ENCODE results near the gene NIN.
"Not testable (repeated sequence)": the region's sequence is repeated elsewhere in the genome, so short reads cannot be mapped to it uniquely, and the experiment has no call there.

The NIN gene

DNA sequence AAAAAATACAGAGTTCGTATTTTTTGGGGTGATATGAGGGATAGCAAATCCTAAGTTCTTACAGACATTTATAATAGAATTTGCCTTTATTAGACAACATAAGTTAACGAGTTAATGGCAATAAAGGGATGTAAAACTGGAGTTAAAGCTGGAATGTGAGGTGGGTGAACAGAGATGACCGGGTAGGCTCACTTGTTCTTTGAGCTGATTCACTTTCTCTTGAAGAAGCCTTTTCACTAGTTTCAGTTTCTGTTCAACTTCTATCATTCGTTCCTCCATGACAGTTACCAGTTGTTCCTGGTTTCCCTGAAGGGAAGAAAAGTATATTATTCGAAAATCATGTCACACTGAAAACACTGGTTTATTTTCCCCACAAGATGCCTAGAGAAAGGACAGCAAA lies 105.2 kb downstream of the NIN start:
- 77 to 86% methylated on average over 3 to 5 of the region's 5 CpGs for WGBS, 2 experiments
- peaks cover 30% of the 10 kb centered on the region for H3K36me3 ChIP-seq (ENCODE audit: control insufficient read depth, insufficient read depth, low read length)
- H3K4me3 ChIP-seq (ENCODE audit: insufficient read depth, low read depth, low read length) = no peak overlapping the region
- no peak overlapping the region for H3K27ac ChIP-seq (ENCODE audit: insufficient read depth, low read depth, low read length, poor library complexity, severe bottlenecking)
- H3K27me3 ChIP-seq (ENCODE audit: control insufficient read depth, insufficient read depth, low read length, poor library complexity, severe bottlenecking) = no peaks in the 10 kb centered on the region
- no peaks in the 10 kb centered on the region for H3K9me3 ChIP-seq (ENCODE audit: control insufficient read depth, low read length)
- H3K4me1 ChIP-seq (ENCODE audit: control insufficient read depth, insufficient read depth, low read length) = no peaks in the 10 kb centered on the region

DNA sequence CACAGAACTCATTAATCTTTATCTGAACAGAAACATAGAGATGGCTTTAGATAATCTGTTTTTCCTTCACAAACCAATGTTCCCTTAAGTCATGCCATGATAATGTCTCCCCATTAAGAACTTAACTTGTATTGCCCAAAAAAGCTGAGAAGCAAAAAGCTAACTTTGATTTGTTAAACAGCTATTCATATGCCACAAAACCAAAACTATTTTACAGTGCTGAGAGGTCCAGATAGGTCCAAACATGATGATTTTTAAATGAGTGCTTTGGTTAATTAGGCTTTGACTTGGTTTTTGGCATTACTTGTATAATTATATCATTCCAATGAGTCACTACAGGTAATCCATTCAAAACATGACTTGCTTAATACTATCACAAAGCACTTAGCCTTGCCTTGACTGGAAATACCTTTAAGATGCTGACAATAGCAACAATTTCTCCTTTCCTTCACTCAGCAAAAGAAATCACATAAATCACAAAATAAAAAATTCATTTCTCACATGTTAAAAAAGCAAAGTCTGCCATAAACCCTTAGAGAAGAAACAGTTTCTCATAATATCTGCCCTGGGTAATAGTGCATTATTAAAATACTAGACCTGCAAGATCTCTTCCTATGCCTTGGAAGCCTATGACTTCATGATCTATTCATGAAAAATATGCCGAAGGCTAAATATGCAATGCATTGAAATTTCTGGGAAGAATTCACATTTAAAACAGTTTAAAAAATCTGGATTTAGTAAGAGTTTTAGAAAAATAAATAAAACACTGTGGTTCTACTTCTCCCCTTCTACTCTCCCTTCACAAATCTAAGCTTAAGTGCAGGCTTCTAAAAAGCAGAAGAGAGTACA lies 110.8 kb downstream of the NIN start:
- no peaks in the 10 kb centered on the region for H3K4me1 ChIP-seq (ENCODE audit: control insufficient read depth, insufficient read depth, low read length)
- no peak overlapping the region for H3K27ac ChIP-seq (ENCODE audit: insufficient read depth, low read depth, low read length, poor library complexity, severe bottlenecking)
- 89% methylated on average over 1 of the region's 1 CpG; no CpG with 5 or more reads in 1 of the 2 experiments for WGBS, 2 experiments
- no peak overlapping the region for H3K4me3 ChIP-seq (ENCODE audit: insufficient read depth, low read depth, low read length)
- no peaks in the 10 kb centered on the region for H3K27me3 ChIP-seq (ENCODE audit: control insufficient read depth, insufficient read depth, low read length, poor library complexity, severe bottlenecking)
- H3K9me3 ChIP-seq (ENCODE audit: control insufficient read depth, low read length) = no peaks in the 10 kb centered on the region
- peaks cover under 1% of the 10 kb centered on the region for H3K36me3 ChIP-seq (ENCODE audit: control insufficient read depth, insufficient read depth, low read length)

DNA sequence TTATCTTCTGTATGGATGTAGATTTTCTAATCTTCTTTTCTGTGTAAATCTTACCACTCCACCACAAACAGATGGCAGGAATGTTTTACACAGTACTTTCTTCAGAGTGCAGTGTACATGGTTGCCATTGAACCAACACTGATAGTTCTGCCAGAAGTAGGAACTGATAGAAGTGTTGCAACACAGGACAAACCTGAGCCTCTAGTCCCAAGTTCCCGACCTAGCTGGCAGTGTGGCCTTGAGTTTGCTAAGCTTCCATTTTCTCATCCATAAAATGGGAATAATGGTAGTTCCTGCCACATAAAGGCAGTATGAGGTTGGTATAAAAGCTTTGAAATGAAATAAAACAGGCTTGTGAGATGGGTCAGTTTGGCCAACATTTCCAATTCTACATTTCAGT lies 112.0 kb downstream of the NIN start:
- Histone ChIP-seq H3K27me3 (ENCODE audit: control insufficient read depth, insufficient read depth, low read length, poor library complexity, severe bottlenecking) (no peaks in the 10 kb centered on the region), H3K4me1 (ENCODE audit: control insufficient read depth, insufficient read depth, low read length) (no peaks in the 10 kb centered on the region), H3K36me3 (ENCODE audit: control insufficient read depth, insufficient read depth, low read length) (no peaks in the 10 kb centered on the region), H3K27ac (ENCODE audit: insufficient read depth, low read depth, low read length, poor library complexity, severe bottlenecking) (no peak overlapping the region), H3K9me3 (ENCODE audit: control insufficient read depth, low read length) (no peaks in the 10 kb centered on the region), H3K4me3 (ENCODE audit: insufficient read depth, low read depth, low read length) (no peak overlapping the region)
- WGBS, 2 experiments = 85 to 97% methylated on average over 1 of the region's 1 CpG

- Histone ChIP-seq H3K9me3 (ENCODE audit: control insufficient read depth, low read length) (no peaks in the 10 kb centered on the region), H3K4me1 (ENCODE audit: control insufficient read depth, insufficient read depth, low read length) (no peaks in the 10 kb centered on the region), H3K4me3 (ENCODE audit: insufficient read depth, low read depth, low read length) (no peak overlapping the region), H3K27me3 (ENCODE audit: control insufficient read depth, insufficient read depth, low read length, poor library complexity, severe bottlenecking) (no peaks in the 10 kb centered on the region), H3K27ac (ENCODE audit: insufficient read depth, low read depth, low read length, poor library complexity, severe bottlenecking) (no peak overlapping the region), H3K36me3 (ENCODE audit: control insufficient read depth, insufficient read depth, low read length) (no peaks in the 10 kb centered on the region)
- WGBS, 2 experiments = 76 to 84% methylated on average over 7 of the region's 7 CpGs
Observed at GRCh38 chr14:50717811-50718210, 113.2 kb downstream of the NIN start.

DNA sequence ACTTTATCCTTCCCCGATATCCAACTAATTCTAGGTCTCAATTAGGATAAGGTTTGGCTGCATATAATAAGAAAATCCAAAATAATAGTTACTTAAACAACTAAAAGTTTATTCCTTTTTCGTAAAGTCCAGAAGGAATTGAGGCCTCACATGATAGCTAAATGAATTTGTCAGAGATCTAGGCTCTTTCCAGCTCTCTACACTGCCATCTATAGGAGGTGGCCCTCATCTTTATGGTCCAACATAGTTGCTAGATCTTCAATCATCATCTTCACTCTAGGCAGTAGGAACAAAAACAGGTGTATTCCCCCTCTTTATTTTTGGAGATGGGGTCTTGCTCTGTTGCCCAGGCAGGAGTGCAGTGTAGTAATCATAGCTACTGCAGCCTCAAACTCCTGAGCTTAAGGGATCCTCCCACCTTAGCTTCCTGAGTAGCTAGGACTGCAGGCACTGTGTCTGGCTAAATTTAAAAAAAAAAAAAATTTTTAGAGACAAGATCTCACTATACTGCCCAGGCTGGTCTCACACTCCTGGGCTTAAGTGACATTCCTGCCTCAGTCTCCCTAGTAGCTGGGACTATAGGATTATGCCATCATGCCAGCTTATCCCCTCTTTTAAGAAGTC lies 116.4 kb downstream of the NIN start:
- Histone ChIP-seq H3K9me3 (ENCODE audit: control insufficient read depth, low read length) (no peaks in the 10 kb centered on the region), H3K27ac (ENCODE audit: insufficient read depth, low read depth, low read length, poor library complexity, severe bottlenecking) (no peak overlapping the region), H3K4me3 (ENCODE audit: insufficient read depth, low read depth, low read length) (no peak overlapping the region), H3K4me1 (ENCODE audit: control insufficient read depth, insufficient read depth, low read length) (no peaks in the 10 kb centered on the region), H3K36me3 (ENCODE audit: control insufficient read depth, insufficient read depth, low read length) (no peaks in the 10 kb centered on the region), H3K27me3 (ENCODE audit: control insufficient read depth, insufficient read depth, low read length, poor library complexity, severe bottlenecking) (no peaks in the 10 kb centered on the region)
- 64 to 96% methylated on average over 1 to 2 of the region's 2 CpGs for WGBS, 2 experiments

DNA sequence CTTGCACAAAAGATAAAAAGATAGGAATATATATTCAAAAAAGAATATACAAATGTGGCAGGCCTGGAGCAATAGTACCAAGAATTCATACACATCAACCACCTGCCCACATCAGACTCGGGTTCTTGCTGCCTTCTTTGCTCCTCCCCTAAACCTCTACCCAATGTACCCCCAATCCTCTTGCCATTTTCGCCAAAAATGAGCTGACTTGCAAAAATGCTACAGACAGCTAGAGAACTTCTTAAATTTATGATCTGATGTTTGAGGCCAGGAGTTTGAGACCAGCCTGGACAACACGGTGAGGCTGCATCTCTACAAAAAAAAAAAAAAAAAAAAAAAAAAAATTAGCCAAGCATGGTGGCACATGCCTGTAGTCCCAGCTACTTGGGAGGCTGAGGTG lies 119.9 kb downstream of the NIN start:
- Histone ChIP-seq H3K27ac (ENCODE audit: insufficient read depth, low read depth, low read length, poor library complexity, severe bottlenecking) (no peak overlapping the region), H3K9me3 (ENCODE audit: control insufficient read depth, low read length) (no peaks in the 10 kb centered on the region), H3K27me3 (ENCODE audit: control insufficient read depth, insufficient read depth, low read length, poor library complexity, severe bottlenecking) (no peaks in the 10 kb centered on the region), H3K36me3 (ENCODE audit: control insufficient read depth, insufficient read depth, low read length) (no peaks in the 10 kb centered on the region), H3K4me3 (ENCODE audit: insufficient read depth, low read depth, low read length) (no peak overlapping the region), H3K4me1 (ENCODE audit: control insufficient read depth, insufficient read depth, low read length) (no peaks in the 10 kb centered on the region)
- 86 to 90% methylated on average over 2 to 3 of the region's 3 CpGs for WGBS, 2 experiments

DNA sequence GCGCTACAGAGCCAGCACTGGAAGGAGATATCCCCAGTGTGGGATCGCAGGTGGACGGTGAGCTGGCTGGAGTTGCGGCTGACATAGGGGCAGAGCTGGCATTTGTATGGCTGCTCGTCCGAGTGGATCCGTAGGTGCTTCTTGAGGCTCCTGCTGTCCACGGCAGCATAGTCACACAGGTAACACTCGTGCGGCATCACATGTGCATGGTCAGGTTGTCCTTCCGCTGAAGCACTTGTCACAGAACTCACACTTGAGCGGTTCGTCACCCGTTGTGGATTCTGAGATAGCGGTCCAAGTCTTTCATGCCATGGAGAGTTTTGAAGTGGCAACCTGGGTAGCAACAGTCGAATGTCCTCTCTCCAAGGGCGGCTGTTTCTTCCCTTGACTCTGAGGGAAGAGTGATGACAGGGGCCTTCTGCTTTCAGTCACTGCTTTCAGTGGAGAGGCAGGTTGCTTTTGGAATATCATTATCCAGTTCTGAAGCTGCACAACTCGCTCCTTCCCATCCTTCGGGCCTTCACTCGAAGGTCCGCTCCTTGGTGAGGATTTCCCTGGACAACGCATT lies 125.9 kb downstream of the NIN start:
- Histone ChIP-seq H3K4me1 (ENCODE audit: control insufficient read depth, insufficient read depth, low read length) (no peaks in the 10 kb centered on the region), H3K27ac (ENCODE audit: insufficient read depth, low read depth, low read length, poor library complexity, severe bottlenecking) (no peak overlapping the region), H3K9me3 (ENCODE audit: control insufficient read depth, low read length) (no peaks in the 10 kb centered on the region), H3K36me3 (ENCODE audit: control insufficient read depth, insufficient read depth, low read length) (no peaks in the 10 kb centered on the region), H3K27me3 (ENCODE audit: control insufficient read depth, insufficient read depth, low read length, poor library complexity, severe bottlenecking) (no peaks in the 10 kb centered on the region), H3K4me3 (ENCODE audit: insufficient read depth, low read depth, low read length) (no peak overlapping the region)
- WGBS, 2 experiments = 95% methylated on average over 22 of the region's 22 CpGs

DNA sequence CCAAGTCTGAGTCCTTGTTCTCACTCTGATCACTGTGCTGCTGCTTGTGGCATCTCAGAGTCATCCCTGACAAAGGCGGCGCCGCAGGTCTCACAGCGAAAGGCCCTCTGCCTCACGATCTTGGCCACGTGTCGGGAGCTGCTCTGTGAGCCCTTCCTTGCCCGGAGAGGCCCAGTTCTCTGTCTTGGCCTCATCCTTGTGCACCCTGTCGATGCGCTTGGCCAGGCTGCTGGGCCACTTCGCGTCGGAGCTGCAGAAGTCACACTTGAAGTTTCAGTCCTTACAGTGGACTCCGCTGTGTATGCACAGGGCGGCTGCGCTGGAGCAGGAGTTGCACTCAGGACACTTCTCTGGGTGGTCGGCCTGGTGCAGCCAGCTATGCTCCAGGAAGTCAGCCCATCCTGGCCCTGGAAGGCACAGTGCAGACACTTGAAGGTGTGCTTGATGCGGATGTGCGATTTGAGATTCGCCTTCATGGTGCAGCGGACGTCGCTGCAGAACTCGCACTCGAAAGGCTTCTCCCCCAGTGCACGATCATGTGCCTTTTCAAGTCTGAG lies 126.4 kb downstream of the NIN start:
- no peaks in the 10 kb centered on the region for H3K27me3 ChIP-seq (ENCODE audit: control insufficient read depth, insufficient read depth, low read length, poor library complexity, severe bottlenecking)
- 94 to 95% methylated on average over 26 of the region's 26 CpGs for WGBS, 2 experiments
- H3K27ac ChIP-seq (ENCODE audit: insufficient read depth, low read depth, low read length, poor library complexity, severe bottlenecking) = no peak overlapping the region
- H3K4me3 ChIP-seq (ENCODE audit: insufficient read depth, low read depth, low read length) = no peak overlapping the region
- no peaks in the 10 kb centered on the region for H3K36me3 ChIP-seq (ENCODE audit: control insufficient read depth, insufficient read depth, low read length)
- H3K4me1 ChIP-seq (ENCODE audit: control insufficient read depth, insufficient read depth, low read length) = no peaks in the 10 kb centered on the region
- no peaks in the 10 kb centered on the region for H3K9me3 ChIP-seq (ENCODE audit: control insufficient read depth, low read length)

DNA sequence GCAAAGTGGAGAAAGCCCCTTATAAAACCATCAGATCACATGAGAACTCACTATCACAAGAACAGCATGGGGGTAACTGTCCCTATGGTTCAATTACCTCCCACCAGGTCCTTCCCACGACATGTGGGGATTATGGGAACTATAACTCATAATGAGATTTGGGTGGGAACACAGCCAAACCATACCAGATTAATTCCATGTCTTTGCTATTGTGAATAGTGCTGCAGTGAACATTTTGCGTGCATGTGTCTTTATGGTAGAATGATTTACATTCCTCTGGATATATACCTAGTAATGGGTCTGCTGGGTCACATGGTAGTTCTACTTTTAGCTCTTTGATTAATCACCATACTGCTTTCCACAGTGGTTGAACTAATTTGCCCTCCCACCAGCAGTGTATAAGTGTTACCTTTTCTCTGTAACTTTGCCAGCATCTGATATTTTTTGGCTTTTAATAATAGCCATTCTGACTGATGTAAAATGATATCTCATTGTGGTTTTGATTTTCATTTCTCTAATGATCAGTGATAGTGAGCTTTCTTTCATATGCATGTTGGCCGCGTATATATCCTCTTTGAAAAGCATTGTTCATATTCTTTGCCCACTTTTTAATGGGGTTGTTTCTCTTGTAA lies 133.2 kb downstream of the NIN start:
- Histone ChIP-seq H3K27me3 (ENCODE audit: control insufficient read depth, insufficient read depth, low read length, poor library complexity, severe bottlenecking) (no peaks in the 10 kb centered on the region), H3K36me3 (ENCODE audit: control insufficient read depth, insufficient read depth, low read length) (no peaks in the 10 kb centered on the region), H3K4me1 (ENCODE audit: control insufficient read depth, insufficient read depth, low read length) (no peaks in the 10 kb centered on the region), H3K27ac (ENCODE audit: insufficient read depth, low read depth, low read length, poor library complexity, severe bottlenecking) (no peak overlapping the region), H3K4me3 (ENCODE audit: insufficient read depth, low read depth, low read length) (no peak overlapping the region), H3K9me3 (ENCODE audit: control insufficient read depth, low read length) (no peaks in the 10 kb centered on the region)
- WGBS, 2 experiments = 80 to 84% methylated on average over 3 to 4 of the region's 4 CpGs

GRCh38 chr14:50694260-50694659 lies 136.7 kb downstream of the NIN start:
- not testable (repeated sequence) for H3K27me3 ChIP-seq (ENCODE audit: control insufficient read depth, insufficient read depth, low read length, poor library complexity, severe bottlenecking); H3K4me1 ChIP-seq (ENCODE audit: control insufficient read depth, insufficient read depth, low read length); H3K4me3 ChIP-seq (ENCODE audit: insufficient read depth, low read depth, low read length); H3K36me3 ChIP-seq (ENCODE audit: control insufficient read depth, insufficient read depth, low read length); H3K9me3 ChIP-seq (ENCODE audit: control insufficient read depth, low read length); H3K27ac ChIP-seq (ENCODE audit: insufficient read depth, low read depth, low read length, poor library complexity, severe bottlenecking)
- WGBS, 2 experiments = 93 to 95% methylated on average over 3 of the region's 3 CpGs
